NCI-H345 (cell line): ENCODE results near the gene ULBP1.
"Not testable (repeated sequence)": the region's sequence is repeated elsewhere in the genome, so short reads cannot be mapped to it uniquely, and the experiment has no call there.

ENCODE experiments used
- DNase-seq: peaks from one replicate; lab custom pipeline; 2025; lab: John Stamatoyannopoulos, UW

The ULBP1 gene, protein sequence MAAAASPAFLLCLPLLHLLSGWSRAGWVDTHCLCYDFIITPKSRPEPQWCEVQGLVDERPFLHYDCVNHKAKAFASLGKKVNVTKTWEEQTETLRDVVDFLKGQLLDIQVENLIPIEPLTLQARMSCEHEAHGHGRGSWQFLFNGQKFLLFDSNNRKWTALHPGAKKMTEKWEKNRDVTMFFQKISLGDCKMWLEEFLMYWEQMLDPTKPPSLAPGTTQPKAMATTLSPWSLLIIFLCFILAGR

GRCh38 chr6:149963462-149964307 lies at the start of gene ULBP1:
ULBP1 (plus strand) TSS chr6:149963943; CDS start chr6:149964050, 107 bp downstream.
- peak; percentile 85 for DNase-seq

GRCh38 chr6:149915970-149916865 lies 47.5 kb upstream of the ULBP1 start:
- DNase-seq = no peak

- DNase-seq = no peak
Observed at GRCh38 chr6:149917679-149918078, 46.1 kb upstream of the ULBP1 start.

GRCh38 chr6:149918151-149918905 lies 45.4 kb upstream of the ULBP1 start:
- no peak for DNase-seq

GRCh38 chr6:149919126-149919833 lies 44.5 kb upstream of the ULBP1 start:
- DNase-seq = not testable (repeated sequence)

DNA sequence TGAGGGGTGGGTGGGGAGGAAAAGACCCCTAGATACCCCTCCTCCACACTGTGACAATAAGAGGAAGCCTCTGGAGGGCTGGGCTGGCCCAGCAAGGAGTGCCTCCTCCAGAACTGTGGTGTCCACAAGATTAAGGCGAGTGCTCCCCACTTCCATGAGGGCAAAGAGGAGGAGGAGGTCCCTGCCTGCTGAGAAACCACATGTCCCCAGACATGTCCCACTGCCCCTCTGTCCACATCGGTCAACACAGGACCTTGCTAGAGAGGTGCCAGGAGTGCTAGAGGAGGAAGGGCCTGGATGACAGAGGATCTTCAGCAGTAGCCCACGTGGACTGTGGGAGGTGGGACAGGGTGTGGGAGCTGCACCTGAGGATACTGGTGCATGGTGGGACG lies 43.9 kb upstream of the ULBP1 start:
- DNase-seq = no peak

- no peak for DNase-seq
Observed at GRCh38 chr6:149921361-149921760, 42.4 kb upstream of the ULBP1 start.

DNA sequence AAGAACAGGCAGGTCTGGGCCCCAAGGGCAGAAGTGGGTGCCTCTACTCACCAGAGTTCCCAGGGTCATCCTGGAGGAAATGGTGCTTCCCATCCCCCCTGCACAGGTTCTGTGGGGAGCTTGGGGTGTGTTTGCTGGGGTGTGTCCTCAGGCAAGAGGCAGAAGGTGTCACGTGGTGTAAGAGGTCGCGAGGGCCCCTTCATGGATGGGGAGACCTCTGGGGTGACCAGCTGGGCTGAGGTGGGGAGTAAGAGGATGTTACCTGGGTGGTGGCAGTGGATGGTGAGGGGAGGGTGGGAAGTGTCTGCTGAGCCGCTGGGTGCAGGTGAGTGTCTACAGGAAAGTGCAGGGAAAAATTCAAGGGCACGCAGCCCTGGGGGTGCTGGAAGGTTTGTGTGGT lies 41.7 kb upstream of the ULBP1 start:
- DNase-seq = not testable (repeated sequence)

- peak; percentile 74 for DNase-seq
Observed at GRCh38 chr6:149922642-149923326, 41.0 kb upstream of the ULBP1 start, which contains the start of gene RAET1G. RAET1G (minus strand) TSS chr6:149923121; CDS start chr6:149923010, 111 bp downstream.

DNA sequence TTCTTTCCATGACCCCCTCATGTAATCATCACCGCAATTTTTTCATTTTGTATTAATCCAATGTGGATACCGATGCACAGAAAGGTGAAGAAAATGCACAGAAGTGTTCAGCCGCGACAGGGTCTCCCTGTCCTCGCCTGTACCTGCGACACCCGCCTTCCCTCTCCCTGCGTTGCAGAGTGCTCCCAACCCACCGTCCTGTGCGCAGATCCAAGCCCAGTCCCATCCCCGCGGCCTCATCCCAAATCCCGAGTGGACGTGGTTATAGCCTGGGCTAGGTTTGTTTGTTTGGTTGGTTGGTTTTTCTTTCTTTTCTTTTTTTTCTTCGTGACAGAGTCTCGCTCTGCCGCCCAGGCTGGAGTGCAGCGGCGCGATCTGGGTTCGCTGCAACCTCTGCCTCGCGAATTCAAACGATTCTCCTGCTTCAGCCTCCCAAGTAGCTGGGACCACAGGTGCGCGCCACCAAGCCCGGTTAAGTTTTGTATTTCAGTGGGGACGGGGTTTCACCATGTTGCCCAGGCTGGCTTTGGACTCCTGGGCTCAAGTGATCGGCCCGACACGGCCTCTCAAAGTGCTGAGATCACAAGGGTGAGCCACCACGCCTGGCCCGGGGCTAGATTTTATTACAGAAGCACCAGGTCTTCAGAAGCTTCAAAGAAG lies 40.3 kb upstream of the ULBP1 start:
- no peak for DNase-seq

- no peak for DNase-seq
Observed at GRCh38 chr6:149924206-149924932, 39.4 kb upstream of the ULBP1 start.

GRCh38 chr6:149924933-149925252 lies 38.9 kb upstream of the ULBP1 start:
- no peak for DNase-seq

DNA sequence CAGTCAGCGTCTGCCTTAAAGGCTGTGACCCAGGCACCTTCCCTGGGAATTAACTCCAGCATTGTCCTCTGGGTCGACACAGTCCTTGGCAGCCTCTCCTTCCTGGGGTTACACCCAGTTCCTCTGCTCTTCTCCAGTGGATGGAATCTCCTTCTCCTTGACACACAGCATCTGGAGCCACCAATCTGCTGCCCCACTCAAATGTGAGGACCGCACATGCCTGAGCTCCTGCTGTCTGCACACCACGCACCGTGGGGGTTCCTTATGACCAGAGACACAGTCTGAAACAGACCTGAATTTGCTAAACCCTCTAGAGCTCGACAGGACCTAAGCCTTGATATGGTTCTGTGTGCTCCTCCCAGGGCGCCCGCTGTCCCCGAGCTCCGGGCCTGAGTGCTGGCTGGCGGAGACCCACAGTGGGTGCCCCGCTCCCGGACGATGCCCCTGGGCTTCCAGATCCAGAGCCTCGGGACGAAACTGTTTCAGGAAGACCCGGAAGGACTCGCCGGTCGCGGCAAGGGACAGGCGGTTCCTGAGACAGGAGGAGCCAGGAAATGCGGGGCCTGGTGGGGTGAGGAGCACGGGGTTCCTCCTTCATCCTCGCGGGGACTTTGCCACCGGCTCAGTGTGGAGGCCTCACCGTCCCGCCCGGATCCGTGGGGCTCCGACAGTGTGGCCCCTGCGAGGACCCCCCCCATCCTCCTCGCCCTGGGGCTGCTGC lies 38.3 kb upstream of the ULBP1 start:
- no peak for DNase-seq

- DNase-seq = peak; percentile 81
Observed at GRCh38 chr6:149925974-149926777, 37.6 kb upstream of the ULBP1 start.

- not testable (repeated sequence) for DNase-seq
Observed at GRCh38 chr6:149927025-149927424, 36.7 kb upstream of the ULBP1 start.

- no peak for DNase-seq
Observed at GRCh38 chr6:149929422-149929821, 34.3 kb upstream of the ULBP1 start.

DNA sequence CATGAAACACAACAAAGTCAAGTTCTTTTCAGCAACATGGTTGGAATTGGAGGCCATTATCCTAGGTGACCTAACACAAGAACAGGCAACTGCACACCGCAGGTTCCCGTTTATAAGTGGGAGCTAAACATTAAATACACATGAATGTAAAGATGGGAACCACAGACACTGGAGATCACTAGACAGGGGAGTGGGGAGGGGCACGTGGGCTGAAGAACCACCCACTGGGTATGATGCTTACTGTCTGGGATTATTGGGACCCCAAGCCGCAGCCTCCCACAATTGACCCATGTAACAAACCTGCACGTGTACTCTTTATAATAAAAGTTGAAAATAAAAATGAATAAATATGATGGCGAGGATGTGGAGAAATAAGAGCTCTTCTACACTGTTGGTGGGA lies 32.2 kb upstream of the ULBP1 start:
- no peak for DNase-seq

DNA sequence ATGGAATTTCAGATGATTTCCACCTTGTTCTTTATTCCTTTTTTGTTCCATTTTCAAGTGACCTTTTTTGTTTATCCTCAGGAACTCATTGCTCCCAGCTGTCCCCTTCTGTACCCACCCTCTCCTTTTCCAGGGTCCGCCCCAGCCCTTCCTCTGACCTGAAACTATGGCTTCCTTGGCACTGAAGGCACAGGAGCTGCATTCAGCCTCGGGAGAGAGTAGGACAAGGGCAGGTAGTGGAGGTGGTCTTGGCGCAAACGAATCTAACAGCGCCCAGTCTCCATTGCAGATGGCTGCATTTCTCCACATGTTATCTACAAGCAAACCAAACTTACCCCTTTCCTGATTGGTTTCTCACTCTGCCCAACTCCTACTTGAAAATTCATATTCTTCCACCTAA lies 30.7 kb upstream of the ULBP1 start:
- no peak for DNase-seq
